WTC11 (cell line): Measurements from ENCODE around the gene EDA.

Source experiments
- AR ChIP-seq: fragments of 250-450 bp; sonication (Bioruptor Pico); IDR thresholded peaks from 2 replicates; pipeline ENCODE4 v1.9.0; 2021; ENCODE audit warnings: mild to moderate bottlenecking
- ERG ChIP-seq: fragments of 250-450 bp; sonication (Bioruptor Pico); IDR thresholded peaks from 2 replicates; pipeline ENCODE4 v1.8.0; 2021; ENCODE audit warnings: mild to moderate bottlenecking
- FOXP1 ChIP-seq: sonication (generic); formaldehyde crosslinking; IDR thresholded peaks from 2 replicates; pipeline ENCODE4 v1.8.0; 2022; ENCODE audit warnings: missing genetic modification reagents, mild to moderate bottlenecking, moderate library complexity, borderline replicate concordance
- IRF2 ChIP-seq: sonication (generic); formaldehyde crosslinking; IDR thresholded peaks from 2 replicates; pipeline ENCODE4 v1.8.0; 2022; ENCODE audit warnings: low read depth, missing genetic modification reagents, borderline replicate concordance
- MAX ChIP-seq: sonication (generic); formaldehyde crosslinking; IDR thresholded peaks from 2 replicates; pipeline ENCODE4 v1.8.0; 2022; ENCODE audit warnings: mild to moderate bottlenecking, missing genetic modification reagents
- SP1 ChIP-seq: sonication (generic); formaldehyde crosslinking; conservative IDR thresholded peaks from 2 replicates; pipeline ENCODE4 v1.8.1; 2022; ENCODE audit warnings: missing genetic modification reagents
- STAT6 ChIP-seq: sonication (generic); formaldehyde crosslinking; conservative IDR thresholded peaks from 2 replicates; pipeline ENCODE4 v1.8.1; 2023; ENCODE audit warnings: mild to moderate bottlenecking, low read depth, missing genetic modification reagents, moderate library complexity
- TF ChIP-seq, protein P1 (sequence below): fragments of 250-450 bp; sonication (Bioruptor Pico); IDR thresholded peaks from 2 replicates; pipeline ENCODE4 v1.9.0; 2021; ENCODE audit warnings: mild to moderate bottlenecking
- TF ChIP-seq, protein P2 (sequence below): fragments of 200-600 bp; IDR thresholded peaks from 2 replicates; pipeline ENCODE4 v1.8.0; 2022; ENCODE audit warnings: antibody characterized with exemption
- TF ChIP-seq, protein P3 (sequence below): sonication (generic); formaldehyde crosslinking; IDR thresholded peaks from 2 replicates; pipeline ENCODE4 v1.8.1; 2022; ENCODE audit warnings: mild to moderate bottlenecking, moderate library complexity, missing genetic modification reagents
- TF ChIP-seq, protein P4 (sequence below): sonication (generic); formaldehyde crosslinking; IDR thresholded peaks from 2 replicates; pipeline ENCODE4 v1.8.1; 2023; ENCODE audit warnings: mild to moderate bottlenecking, missing genetic modification reagents, moderate library complexity

GRCh38 chrX:69718102-69718501, 102.2 kb downstream of the EDA start:
- TF ChIP-seq SP1 (CRISPR knock-in tag), result no peak
- TF ChIP-seq, protein P1, sequence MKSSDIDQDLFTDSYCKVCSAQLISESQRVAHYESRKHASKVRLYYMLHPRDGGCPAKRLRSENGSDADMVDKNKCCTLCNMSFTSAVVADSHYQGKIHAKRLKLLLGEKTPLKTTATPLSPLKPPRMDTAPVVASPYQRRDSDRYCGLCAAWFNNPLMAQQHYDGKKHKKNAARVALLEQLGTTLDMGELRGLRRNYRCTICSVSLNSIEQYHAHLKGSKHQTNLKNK (CRISPR knock-in tag), result no peak
- TF ChIP-seq AR (CRISPR knock-in tag), result no peak
- no peak for TF ChIP-seq FOXP1 (CRISPR knock-in tag)
- TF ChIP-seq, protein P2, sequence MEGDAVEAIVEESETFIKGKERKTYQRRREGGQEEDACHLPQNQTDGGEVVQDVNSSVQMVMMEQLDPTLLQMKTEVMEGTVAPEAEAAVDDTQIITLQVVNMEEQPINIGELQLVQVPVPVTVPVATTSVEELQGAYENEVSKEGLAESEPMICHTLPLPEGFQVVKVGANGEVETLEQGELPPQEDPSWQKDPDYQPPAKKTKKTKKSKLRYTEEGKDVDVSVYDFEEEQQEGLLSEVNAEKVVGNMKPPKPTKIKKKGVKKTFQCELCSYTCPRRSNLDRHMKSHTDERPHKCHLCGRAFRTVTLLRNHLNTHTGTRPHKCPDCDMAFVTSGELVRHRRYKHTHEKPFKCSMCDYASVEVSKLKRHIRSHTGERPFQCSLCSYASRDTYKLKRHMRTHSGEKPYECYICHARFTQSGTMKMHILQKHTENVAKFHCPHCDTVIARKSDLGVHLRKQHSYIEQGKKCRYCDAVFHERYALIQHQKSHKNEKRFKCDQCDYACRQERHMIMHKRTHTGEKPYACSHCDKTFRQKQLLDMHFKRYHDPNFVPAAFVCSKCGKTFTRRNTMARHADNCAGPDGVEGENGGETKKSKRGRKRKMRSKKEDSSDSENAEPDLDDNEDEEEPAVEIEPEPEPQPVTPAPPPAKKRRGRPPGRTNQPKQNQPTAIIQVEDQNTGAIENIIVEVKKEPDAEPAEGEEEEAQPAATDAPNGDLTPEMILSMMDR, result no peak
- TF ChIP-seq STAT6, result no peak
- TF ChIP-seq IRF2 (CRISPR knock-in tag), result no peak
- no peak for TF ChIP-seq ERG (CRISPR knock-in tag)
- TF ChIP-seq MAX (CRISPR knock-in tag), result no peak
- TF ChIP-seq, protein P3, sequence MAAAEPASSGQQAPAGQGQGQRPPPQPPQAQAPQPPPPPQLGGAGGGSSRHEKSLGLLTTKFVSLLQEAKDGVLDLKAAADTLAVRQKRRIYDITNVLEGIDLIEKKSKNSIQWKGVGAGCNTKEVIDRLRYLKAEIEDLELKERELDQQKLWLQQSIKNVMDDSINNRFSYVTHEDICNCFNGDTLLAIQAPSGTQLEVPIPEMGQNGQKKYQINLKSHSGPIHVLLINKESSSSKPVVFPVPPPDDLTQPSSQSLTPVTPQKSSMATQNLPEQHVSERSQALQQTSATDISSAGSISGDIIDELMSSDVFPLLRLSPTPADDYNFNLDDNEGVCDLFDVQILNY (CRISPR knock-in tag), result no peak
- TF ChIP-seq, protein P4, sequence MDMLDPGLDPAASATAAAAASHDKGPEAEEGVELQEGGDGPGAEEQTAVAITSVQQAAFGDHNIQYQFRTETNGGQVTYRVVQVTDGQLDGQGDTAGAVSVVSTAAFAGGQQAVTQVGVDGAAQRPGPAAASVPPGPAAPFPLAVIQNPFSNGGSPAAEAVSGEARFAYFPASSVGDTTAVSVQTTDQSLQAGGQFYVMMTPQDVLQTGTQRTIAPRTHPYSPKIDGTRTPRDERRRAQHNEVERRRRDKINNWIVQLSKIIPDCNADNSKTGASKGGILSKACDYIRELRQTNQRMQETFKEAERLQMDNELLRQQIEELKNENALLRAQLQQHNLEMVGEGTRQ, result no peak
